HG03060 (cell line): Measurements from ENCODE around the gene LMCD1.

ENCODE experiments used
- ATAC-seq: cut with Tn5 transposase; IDR thresholded peaks from one replicate; pipeline ENCODE4 v1.9.1; 2021; ENCODE audit warnings: low read depth, moderate number of reproducible peaks; ENCODE audit not compliant: unreplicated experiment

Gene LMCD1

DNA sequence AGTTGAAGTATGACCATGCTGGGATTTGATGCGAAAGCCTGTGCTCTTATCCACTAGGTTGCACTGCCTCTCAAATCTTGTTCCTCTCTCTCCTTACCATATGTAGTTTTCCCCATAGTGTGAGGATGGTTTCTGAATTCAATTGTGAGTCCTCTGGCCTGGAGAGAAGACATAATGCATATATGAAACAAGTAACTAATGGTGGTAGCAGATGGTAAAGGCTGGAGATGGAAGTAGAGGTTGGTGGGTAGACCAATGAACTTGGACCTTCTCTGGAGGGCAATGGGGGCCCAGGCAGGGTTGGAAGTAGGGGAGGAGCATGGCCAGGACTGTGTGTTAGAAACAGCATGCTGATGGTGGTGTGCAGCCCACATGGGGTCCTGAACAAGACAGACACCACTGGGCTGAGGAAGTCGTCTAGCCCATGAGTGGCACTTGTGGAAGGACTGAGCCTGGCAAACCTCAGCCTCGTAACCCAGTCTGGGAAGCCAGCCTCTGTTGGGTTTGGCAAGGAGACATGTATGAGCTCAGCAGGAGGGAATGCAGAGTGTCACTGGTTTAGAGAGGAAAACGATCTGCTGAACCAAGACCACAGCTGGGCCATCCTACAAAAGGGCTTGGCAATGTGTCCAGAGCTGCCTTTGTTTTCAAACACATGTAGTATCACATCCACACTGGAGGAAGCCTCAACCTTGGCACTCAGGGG lies 18.5 kb upstream of the LMCD1 start:
- no peak for ATAC-seq

DNA sequence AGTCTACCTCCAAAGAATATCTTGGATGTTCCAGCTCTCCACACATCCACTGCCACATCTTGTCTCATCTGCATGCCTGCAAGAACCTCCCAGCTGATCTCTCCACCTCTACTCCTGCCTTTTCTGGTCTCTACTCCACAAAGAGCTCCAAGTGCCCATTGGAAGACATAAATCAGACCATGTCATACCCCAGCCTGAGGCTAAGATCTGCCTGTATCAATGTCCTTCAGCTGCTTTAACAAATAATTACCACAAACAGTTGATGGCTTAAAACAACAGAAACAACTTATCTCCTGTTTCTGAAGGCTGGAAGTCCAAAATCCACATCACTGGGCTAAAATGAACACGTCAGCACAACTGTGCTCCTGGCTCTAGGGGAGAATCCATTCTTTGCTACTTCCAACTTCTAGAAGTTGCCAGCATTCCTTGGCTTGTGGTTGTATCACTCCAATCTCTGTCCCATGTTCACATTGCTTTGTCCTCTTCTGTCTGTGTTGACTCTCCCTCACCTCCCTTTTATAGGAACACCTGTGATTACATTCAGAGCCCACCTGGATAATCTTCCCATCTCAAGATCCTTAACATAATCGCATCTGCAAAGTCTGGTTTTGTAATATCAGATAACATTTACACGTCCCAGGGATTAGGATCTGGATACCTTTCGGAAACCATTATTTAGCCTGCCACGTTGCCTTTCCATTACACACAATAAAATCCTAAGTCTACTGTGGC lies 17.0 kb upstream of the LMCD1 start:
- ATAC-seq, result no peak

DNA sequence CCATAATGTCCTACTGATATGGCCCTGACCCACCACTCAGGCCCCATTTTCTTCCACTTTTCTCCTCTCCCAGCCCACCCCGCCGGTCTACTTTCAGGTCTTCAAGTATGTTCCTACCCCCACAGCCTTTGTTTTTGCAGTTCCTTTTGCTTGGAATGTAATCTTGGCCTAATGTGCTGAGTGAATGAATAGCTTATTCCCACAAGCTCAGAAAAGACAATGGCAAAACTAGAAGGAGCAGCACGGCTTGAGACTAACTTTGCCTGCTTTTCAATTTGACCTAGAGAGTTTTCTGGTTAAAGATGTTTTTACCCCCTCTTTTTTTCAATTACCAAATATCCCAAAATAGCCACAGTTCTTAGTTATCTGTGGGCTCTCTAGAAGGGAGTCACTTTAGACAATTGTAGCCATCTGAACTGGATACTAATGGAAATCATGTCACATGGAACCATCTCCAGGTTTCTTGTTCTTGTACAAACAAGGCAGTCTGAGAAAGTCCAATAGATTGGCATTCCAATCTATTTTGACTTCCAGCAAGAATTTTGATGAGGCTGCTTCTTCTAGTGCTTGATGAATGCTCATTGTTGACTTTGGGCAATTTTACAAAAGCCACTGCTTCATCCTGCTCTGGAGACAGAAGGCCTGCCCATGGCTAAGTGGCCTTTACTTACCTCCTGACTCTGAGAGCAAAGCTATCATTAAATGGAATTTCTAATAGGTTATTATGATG lies 16.3 kb upstream of the LMCD1 start:
- no peak for ATAC-seq

DNA sequence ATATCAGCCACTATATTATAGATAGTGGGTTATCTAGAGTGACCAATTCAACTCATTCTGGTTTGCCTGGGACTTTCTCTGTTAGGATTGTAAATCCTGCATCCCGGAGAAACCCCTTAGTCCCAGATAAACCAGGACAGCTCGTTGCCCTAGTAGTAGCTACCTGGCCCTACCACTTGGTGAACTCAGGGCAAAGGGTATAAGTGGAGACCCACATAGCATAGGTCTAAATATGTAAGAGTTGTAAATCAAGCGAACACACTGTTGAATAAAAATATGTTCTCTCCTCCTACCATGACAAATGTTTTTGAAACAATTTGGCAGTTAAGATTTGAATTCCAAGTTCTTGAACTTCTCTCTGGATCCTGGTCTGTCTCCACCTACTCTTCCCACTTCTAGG lies 15.7 kb upstream of the LMCD1 start:
- no peak for ATAC-seq

DNA sequence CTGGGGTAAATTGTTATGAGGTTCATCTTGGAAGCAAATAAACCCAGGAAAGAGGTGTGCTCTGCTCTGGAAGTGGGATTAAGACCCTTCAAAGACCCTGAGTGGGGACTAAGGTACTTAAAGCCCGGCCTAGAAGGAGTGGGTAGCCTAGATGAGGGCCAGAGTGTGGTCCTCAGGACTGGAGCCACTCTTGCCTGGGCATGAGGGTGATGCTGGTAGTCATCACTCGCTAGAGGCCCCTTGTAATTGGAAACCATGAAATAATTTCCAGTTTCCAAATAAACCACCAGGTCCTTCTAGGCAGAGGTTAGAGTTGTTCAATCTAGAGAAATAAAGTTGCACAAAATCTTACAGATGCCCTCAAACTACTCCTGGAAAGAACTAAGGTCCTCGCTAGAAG lies 15.2 kb upstream of the LMCD1 start:
- ATAC-seq, result no peak

DNA sequence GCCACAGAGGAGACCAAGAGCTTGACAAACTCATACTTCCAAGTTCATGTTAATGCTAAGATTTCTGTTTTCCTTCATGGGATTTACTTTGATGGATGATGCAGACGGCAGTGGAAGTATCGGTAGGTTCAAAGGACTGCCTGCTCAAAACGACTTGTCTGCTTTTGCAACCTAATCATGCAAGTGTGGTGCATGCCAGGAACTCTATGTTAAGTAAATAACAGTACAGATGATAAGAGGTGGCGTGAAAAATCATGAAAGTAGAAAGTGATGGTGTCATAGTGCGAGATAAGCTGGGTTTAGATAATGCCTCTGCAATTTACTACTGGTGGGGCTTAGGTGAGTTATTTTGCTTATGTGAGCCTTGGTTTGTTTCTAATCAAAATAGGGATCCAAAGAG lies 14.7 kb upstream of the LMCD1 start:
- no peak for ATAC-seq

DNA sequence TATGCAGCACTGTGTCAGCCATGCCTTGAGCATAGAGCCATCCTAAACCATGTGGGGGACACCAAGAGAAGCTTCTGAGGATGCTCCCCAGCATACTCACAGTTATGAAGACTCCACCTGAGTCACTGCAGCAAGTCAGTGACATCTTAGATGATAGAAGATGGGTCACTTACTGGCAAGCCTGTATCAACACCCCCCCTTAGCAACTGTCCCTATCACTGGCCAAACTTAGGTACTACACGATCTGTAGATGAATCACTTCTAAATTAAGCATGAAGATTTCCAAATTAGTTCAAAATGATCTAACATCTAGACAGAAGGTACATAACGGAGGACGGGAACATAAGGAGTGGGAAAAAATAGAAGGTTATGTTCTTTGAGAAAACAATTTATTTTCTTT lies 13.2 kb upstream of the LMCD1 start:
- no peak for ATAC-seq

DNA sequence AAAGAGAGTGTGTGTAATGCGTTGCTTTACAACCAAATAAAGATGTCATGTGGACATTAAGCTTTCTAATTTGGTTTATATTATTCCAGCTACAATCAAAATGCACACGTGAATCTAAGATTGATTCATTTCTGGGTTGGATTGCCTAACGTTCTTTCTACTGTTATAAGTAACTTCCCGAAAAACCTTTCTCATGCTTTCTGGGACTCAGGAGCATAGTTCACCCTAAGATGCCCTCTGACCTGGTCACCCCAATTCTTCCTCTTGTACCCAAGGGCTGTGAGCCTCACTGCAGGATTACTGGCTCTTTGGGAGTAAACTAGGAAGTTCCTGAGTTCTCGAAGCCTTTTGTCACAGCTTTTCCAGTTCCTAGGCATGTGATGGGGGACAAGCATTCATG lies 12.7 kb upstream of the LMCD1 start:
- no peak for ATAC-seq

DNA sequence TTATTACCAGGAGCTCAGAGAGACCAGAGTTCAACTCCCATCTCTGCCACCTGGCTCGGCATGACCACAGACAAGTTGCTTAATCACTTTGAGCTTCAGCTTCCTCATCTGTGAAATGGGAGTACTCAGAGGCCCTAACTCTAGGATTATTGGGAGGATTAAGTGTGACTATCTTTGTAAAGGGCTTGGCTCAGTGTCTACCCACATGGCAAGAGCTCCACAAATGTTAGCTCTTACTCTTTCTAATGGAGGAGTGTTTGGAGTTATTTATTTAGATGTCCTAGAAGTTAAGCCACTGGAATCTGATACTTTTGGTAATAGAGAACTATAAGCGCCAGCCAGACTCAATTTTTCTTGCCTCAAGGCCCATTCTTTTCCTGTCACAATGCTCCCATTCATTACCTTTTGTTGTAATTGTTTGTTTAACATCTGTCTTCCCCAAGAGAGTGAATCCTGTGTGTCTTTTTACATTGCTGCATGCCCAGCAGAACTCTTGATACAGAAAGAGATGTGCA lies 12.3 kb upstream of the LMCD1 start:
- no peak for ATAC-seq

DNA sequence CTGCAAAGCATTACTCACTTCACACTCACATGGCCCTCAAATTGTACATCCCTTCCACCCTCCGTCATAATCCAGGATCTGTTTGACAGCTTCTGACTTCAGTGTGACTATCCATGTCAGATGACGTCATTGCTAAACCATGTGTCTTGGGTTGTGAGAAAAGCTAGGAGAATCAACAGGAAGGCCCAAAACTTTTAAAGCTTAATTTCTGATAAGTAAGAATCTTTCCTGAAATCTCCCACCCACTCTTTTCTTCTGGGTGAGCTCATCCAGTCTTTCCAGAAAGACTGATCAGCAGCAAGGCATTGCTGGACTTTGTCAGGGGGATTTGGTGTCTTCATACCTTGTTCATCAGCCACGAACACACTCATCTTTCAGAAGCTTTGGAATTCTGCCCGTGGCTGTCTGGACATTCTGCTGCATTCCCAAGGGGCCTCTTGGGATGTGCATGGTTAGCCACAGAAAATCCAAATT lies 11.5 kb upstream of the LMCD1 start:
- no peak for ATAC-seq

DNA sequence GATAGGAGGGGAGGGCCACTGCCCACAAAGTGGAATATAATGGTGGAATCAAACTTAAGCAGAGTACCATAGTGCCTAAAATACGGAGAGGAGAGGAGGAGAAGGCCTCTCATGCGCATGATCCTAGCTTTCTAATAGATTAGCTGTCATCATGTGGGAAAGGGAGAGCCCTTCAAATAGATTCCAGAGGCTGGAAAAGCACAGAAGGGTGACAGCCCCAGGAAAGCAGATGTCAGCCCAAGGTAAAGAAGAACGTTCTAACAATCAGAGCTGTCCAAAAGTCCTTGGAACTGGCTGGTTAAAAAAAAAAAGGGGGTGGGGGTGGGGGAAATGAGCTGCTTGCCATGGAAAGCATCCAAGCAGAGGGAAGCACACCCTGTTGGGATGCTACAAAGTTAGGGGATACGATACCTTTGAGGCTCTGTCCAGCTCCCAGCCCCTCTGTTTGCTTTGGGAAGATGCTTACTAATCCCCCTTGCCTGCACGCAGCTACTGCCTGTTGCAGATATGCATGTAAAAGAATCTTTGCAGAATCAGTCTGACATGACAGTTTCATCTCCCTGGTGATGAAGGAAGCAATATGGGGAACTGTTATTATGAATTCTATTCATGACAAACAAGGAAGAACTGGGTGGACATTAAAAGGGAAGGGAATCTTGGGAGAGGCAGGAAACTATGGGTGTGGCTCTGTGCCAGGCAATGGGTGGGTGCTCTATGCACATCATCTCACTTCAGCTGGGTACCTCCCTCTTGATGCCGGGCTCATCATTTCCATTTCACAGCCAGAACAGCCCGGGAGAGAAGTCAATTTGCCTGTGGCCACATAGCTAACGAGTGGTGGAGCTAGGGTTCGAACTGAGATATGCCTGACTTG lies 10.1 kb upstream of the LMCD1 start:
- ATAC-seq, result no peak

DNA sequence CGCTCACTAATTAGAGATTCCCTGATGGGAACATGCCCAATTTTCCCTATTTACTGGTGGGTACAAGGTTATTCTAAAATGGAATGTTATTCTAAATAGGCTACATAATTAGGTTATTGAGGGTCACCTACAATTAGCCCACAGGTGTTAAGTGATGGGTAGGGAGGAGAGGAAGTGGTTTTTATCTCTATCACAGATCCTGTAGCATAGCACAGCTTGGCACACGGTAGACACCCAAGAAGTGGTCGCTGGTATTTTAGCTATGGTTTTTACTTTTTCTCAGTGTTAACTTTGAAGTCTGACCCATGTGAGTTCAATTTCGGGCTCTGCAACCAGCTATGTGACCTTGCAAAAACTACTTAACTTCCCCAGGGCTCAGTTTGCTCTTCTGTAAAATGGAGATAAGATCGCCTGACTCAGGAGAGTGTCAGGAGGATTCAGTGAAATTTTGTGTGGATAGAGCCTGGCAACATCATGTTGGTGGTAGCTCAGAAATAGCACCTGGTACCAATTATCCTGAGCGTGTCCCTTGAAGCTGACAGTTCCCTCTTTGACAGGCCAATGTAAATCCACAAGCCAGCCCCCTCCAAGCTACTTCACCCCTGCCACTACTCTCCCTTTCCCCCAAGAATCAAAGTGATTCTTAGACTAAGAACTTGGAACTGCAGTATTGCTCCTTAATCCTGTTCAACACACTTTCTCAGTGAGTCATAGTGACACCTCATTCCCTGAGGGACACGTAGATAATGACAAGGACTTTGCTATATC lies 8.7 kb upstream of the LMCD1 start:
- ATAC-seq, result no peak

DNA sequence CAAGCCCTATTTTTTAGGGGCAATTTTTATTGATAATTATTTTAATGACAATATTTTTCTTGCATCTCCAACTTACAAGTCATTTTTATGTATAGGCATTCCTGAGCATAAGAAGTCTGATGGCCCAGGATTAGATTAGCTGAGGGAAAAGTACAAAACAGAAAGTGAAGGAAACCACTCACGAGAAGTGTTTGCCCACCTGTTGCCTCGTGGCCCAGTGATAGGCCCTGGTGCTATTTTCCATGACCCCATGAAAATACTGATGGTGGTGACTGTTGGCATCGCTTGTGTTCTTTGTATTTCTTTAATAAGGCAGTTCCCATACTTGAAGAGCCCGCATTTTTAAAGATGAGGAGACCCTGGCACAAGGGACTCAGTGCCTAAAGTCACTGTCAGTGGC lies 7.9 kb upstream of the LMCD1 start:
- no peak for ATAC-seq

DNA sequence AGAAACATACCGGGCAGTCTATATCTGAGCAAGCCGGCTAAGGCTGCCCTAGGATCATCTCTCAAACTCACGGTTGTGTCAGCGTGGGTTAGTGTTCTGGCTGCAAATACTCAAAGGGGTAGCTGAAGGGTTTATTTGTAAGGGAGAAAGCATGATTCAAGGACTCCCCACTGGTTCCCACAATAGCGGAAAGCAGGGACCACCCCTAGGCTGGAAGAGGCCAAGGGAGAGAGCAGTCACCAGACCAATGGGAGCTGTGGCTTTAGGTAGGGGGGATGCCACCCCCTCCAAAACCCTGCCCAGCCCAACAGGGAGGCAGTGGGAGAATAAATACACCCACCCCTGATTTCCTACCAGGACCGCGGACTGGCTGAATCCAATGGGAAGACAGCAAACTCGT lies 7.3 kb upstream of the LMCD1 start:
- ATAC-seq, result no peak

DNA sequence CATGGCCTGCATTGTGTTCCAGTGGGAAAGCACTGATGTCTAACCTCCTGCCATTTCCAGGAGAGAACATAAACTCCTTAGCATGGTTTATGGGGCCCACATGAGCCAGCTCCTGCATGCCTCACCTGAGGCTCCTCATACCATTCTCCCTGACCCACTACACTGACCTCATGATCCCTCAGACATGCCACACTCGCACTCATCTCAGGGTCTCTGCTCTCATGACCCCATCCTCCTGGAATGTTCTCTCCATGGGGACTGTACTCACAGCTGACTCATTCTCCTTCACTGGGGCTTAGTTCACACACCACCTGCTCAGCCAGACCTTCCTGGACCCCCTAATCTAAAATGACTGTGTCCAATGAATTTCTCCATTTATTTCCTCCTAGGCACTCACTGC lies 4.0 kb upstream of the LMCD1 start:
- no peak for ATAC-seq

DNA sequence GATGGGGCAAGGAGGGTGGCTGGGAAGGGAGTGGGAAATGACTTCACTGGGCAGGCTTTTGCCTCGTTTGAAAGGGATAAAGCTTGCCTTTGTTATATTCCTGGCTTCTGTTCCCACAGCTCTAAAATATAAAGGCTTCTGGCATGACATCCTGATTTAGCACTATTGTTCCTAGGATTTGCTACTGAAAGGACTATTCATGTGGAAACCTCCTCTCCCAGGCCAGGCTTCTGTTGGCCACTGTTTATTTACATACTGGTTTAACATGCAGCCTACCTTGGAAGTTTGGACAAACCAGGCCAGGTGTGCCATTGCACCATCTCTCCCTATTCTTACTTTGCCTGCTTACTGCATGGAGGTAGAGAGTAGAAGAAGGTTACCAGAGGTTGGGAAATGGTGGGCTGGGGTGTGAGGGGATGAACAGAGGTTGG lies 2.4 kb upstream of the LMCD1 start:
- ATAC-seq, result no peak

DNA sequence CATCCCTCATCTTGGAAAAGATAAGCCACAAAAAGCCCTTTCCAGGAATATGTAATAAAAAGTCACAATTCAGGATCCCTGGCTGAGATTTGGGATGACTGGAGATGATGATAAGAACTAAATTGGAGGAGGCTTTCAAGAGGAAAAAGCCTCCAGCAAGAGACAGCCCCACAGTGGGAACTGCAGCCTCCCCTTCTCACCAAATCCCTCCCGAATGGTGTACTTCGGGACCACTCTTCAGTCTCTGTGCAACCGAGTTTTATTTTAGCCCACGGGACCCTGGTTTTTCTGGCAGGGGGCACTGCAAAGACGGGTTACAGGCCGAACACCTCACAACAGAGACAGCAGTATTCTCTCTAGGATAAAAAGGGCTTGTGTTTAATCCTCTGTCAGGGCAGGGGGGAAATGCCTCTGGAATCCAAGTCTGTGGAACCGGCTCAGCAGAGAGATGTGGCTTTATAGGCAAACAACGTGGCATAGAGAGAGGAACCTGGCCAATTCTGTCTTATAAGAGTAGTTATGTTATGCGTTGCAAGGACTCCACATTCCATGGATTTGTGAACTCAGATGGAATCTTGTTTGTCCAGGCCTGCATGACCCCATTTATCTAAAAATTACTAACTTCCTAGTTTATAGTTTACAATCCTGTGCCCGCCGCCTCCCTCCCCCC lies 1.2 kb upstream of the LMCD1 start:
- ATAC-seq, result no peak

DNA sequence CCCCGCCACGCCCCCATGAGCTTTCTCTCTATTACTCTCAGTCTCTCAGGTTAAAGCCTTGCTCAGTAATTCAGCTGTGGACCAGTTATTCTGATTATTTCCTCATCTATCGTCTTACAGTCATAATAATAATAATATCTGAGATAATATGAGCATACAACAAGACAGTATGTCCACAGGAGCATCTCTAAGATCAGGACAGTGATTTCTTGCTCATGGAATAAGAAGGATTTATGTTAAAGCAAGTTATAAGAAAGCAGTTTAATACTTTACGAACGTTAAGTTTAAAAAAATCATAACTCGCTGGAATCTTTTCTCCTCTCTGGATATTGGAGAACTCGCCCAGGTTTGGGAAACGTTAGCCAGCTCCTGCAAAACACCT lies 643 bp upstream of the LMCD1 start:
- ATAC-seq, result no peak

DNA sequence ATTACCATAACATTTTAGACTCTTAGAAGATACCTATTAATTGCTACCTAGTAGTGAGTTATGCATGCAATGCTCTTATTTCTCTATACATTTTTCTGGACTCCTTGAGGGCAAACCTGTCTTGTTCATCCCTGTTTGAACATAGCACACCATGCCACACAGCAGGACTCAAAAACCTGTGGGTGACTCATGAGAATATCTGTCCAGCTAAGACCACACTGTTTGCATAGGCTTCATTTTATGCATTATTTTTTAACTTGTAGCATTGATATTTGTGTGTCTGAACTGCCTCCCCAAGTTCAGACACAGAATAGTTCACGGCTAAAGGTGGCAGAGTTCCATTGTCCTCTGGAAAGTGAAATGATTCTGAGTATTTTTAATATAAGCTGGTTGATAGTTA lies 1.8 kb downstream of the LMCD1 start:
- peak; percentile 23 for ATAC-seq
